ENCODE measurements around the gene WNK2.

The WNK2 gene

GRCh38 chr9:93203026-93203717 is 19.2 kb downstream of the WNK2 start:
- DNase-seq, result peak; percentile 28

- DNase-seq, result no peak
Observed at GRCh38 chr9:93203718-93204469, 20.0 kb downstream of the WNK2 start.

- DNase-seq, result no peak
Observed at GRCh38 chr9:93204470-93205043, 20.6 kb downstream of the WNK2 start.

- DNase-seq, result peak; percentile 86
Observed at GRCh38 chr9:93205045-93205768, 21.3 kb downstream of the WNK2 start.

GRCh38 chr9:93205896-93206575 is 22.1 kb downstream of the WNK2 start:
- no peak for DNase-seq

GRCh38 chr9:93206576-93207155 is 22.7 kb downstream of the WNK2 start:
- no peak for DNase-seq

- peak; percentile 71 for DNase-seq
Observed at GRCh38 chr9:93207326-93207814, 23.4 kb downstream of the WNK2 start.

GRCh38 chr9:93207860-93208734 is 24.2 kb downstream of the WNK2 start:
- peak; percentile 19 for DNase-seq

- DNase-seq, result no peak
Observed at GRCh38 chr9:93209097-93209496, 25.2 kb downstream of the WNK2 start.

- DNase-seq, result no peak
Observed at GRCh38 chr9:93209576-93210323, 25.8 kb downstream of the WNK2 start.

GRCh38 chr9:93210324-93210973 is 26.5 kb downstream of the WNK2 start:
- no peak for DNase-seq

GRCh38 chr9:93210974-93211653 is 27.2 kb downstream of the WNK2 start:
- no peak for DNase-seq

- DNase-seq, result no peak
Observed at GRCh38 chr9:93211654-93212001, 27.7 kb downstream of the WNK2 start.

GRCh38 chr9:93212409-93212808 is 28.5 kb downstream of the WNK2 start:
- no peak for DNase-seq

GRCh38 chr9:93216073-93216365 is 32.1 kb downstream of the WNK2 start:
- DNase-seq, result no peak

GRCh38 chr9:93217706-93218105 is 33.8 kb downstream of the WNK2 start:
- no peak for DNase-seq

GRCh38 chr9:93218161-93218560 is 34.2 kb downstream of the WNK2 start:
- no peak for DNase-seq

GRCh38 chr9:93218671-93219420 is 34.9 kb downstream of the WNK2 start:
- no peak for DNase-seq

GRCh38 chr9:93219692-93220091 is 35.8 kb downstream of the WNK2 start:
- DNase-seq, result no peak
